HepG2 (cell line): ENCODE results near the gene MYPN. TPM values are rescaled to one million over a fixed set of nuclear protein-coding genes. Genes with fewer than 3 reads are reported as not detected.

Source experiments
- ATAC-seq: fragments of 200-7000 bp; cut with Tn5 transposase; 3 replicates; pipeline ENCODE4 v1.9.1; 2020; ENCODE audit warnings: mild to moderate bottlenecking, moderate library complexity
- BruUV-seq: library from RNA; stranded (reverse); fragments of 400-500 nt; replicated peaks from 2 replicates; lab custom pipeline; 2021; lab: Mats Ljungman, UMichigan
- CTCF ChIA-PET: fragments of 300-600 bp; formaldehyde crosslinking; extraction: SDS; loops from one replicate; lab custom pipeline; 2021; ENCODE audit warnings: low total read pairs, inconsistent platforms, low intra/inter-chr PET ratio; lab: Yijun Ruan, JAX
- POLR2A ChIA-PET: fragments of 350-600 bp; sonication (Branson Sonifier 250); formaldehyde crosslinking; loops from one replicate; lab custom pipeline; 2020; ENCODE audit warnings: antibody characterized with exemption, inconsistent platforms; lab: Yijun Ruan, JAX
- DNase-seq: peaks from one replicate; pipeline ENCODE4 v3.0.0-alpha.2; 2015; ENCODE audit warnings: low spot score
- FAIRE-seq: peaks from 3 replicates; lab custom pipeline; 2011; peaks lifted over from hg19 to GRCh38; lab: Jason Lieb, UNC
- H2AFZ ChIP-seq: one replicate; pipeline ENCODE4 v1.6.1; 2011; ENCODE audit warnings: low read length, inconsistent platforms
- H3K27ac ChIP-seq: fragments of 300-600 bp; 3 replicates; pipeline ENCODE4 v1.8.0; 2011; ENCODE audit warnings: mixed run types, mild to moderate bottlenecking, mixed read lengths, low read length, inconsistent platforms; ENCODE audit not compliant: insufficient read depth; ENCODE audit errors: extremely low read length
- H3K27me3 ChIP-seq, 2 experiments: fragments of 200-600 bp in 1 of 2; 2 replicates in 1 of 2; 3 replicates in 1 of 2; pipeline versions ENCODE4 v1.6.0 to v1.8.0; 2011; ENCODE audit warnings: low read length in 2 of 2, mild to moderate bottlenecking in 2 of 2, moderate library complexity in 2 of 2, inconsistent platforms in 1 of 2; ENCODE audit not compliant: insufficient read depth in 2 of 2, control insufficient read depth in 1 of 2
- H3K36me3 ChIP-seq, 2 experiments: fragments of 200-600 bp in 1 of 2; replicated peaks in 1 of 2; 2 replicates in 1 of 2; 3 replicates in 1 of 2; pipeline versions ENCODE4 v1.5.1 to v1.8.0; 2011; ENCODE audit warnings: low read length in 2 of 2, inconsistent platforms in 1 of 2; ENCODE audit not compliant: insufficient read depth in 2 of 2, control insufficient read depth in 1 of 2
- H3K4me1 ChIP-seq: 2 replicates; pipeline ENCODE4 v1.5.1; 2012; ENCODE audit warnings: low read length, inconsistent platforms; ENCODE audit not compliant: insufficient read depth
- H3K4me2 ChIP-seq: 2 replicates; pipeline ENCODE4 v1.6.0; 2011; ENCODE audit warnings: low read depth, low read length, inconsistent platforms
- H3K4me3 ChIP-seq, 3 experiments: fragments of 200-600 bp in 1 of 3; sonication (generic), shearing (Covaris generic) in 1 of 3; replicated peaks in 1 of 3; 2 replicates each; pipeline ENCODE4 v1.5.1; 2011 to 2016; ENCODE audit warnings: low read length in 3 of 3, inconsistent platforms in 2 of 3, low read depth in 2 of 3, mild to moderate bottlenecking in 2 of 3, control low read depth in 1 of 3, mixed read lengths in 1 of 3; ENCODE audit not compliant: insufficient read depth in 1 of 3
- H3K79me2 ChIP-seq: one replicate; pipeline ENCODE4 v1.6.1; 2011; ENCODE audit warnings: low read length, inconsistent platforms; ENCODE audit not compliant: insufficient read depth
- H3K9ac ChIP-seq: 2 replicates; pipeline ENCODE4 v1.6.0; 2011; ENCODE audit warnings: mild to moderate bottlenecking, low read depth, low read length, inconsistent platforms; ENCODE audit not compliant: insufficient read depth
- H3K9me3 ChIP-seq: 2 replicates; pipeline ENCODE4 v1.5.1; 2012; ENCODE audit warnings: mild to moderate bottlenecking, low read length
- H4K20me1 ChIP-seq: 2 replicates; pipeline ENCODE4 v1.6.0; 2011; ENCODE audit warnings: inconsistent platforms, mild to moderate bottlenecking, low read length, moderate library complexity; ENCODE audit not compliant: insufficient read depth
- HNRNPK ChIP-seq: fragments of 200-400 bp; formaldehyde crosslinking; IDR thresholded peaks from 2 replicates; pipeline ENCODE4 v1.6.1; 2018; ENCODE audit warnings: low read length, low read depth, moderate library complexity, mild to moderate bottlenecking; ENCODE audit not compliant: poor library complexity, severe bottlenecking
- ZNF749 ChIP-seq: sonication (generic); formaldehyde crosslinking; IDR thresholded peaks from 2 replicates; pipeline ENCODE4 v1.8.0; 2022; ENCODE audit warnings: mild to moderate bottlenecking, missing genetic modification reagents, moderate library complexity, borderline replicate concordance
- ZNF891 ChIP-seq: sonication (generic); formaldehyde crosslinking; IDR thresholded peaks from 2 replicates; pipeline ENCODE4 v1.5.0; 2020; ENCODE audit warnings: mild to moderate bottlenecking, missing genetic modification reagents
- WGBS: methylation state at CpG from one replicate; pipeline ENCODE4 v1.1.6; 2017; ENCODE audit warnings: low lambda C conversion rate; 5-methylcytosine and 5-hydroxymethylcytosine counted together
- in situ Hi-C: cut with HindIII; loops from 2 replicates; pipeline ENCODE4 v1.10.0; 2017; ENCODE audit warnings: low pct_unique_long_range_greater_than_20kb; ENCODE audit not compliant: extremely low pct_ligation_motif_present
- intact Hi-C: fragments of 100-400 bp; cut with micrococcal nuclease; formaldehyde crosslinking; loops from one replicate; pipeline ENCODE4 v1.10.0; 2022; ENCODE audit not compliant: unreplicated experiment
- polyA plus RNA-seq, 8 experiments: library from polyadenylated mRNA; depleted of rRNA in 3 of 8; stranded (reverse) in 7 of 8; unstranded in 1 of 8; fragments of >200 nt; fragmentation: Illumina TruSeq in 4 of 8; extraction: Trizol in 4 of 8; gene quantifications; 2 replicates each; pipeline versions ENCODE4 v1.2.1 to v1.2.3, GENCODE V29; 2011 to 2016; ENCODE audit warnings: low read depth in 4 of 8, missing spikeins in 1 of 8, mixed read lengths in 1 of 8; ENCODE audit not compliant: insufficient read depth in 1 of 8
- total RNA-seq, 5 experiments: library from RNA; depleted of rRNA; stranded (reverse); fragments of >200 nt; fragmentation: Illumina TruSeq; extraction: Trizol; gene quantifications; 2 replicates each; pipeline ENCODE4 v1.2.3, GENCODE V29; 2016; ENCODE audit warnings: low read depth in 1 of 5
- TF ChIP-seq, protein P1 (sequence below): sonication (generic); formaldehyde crosslinking; IDR thresholded peaks from 2 replicates; pipeline ENCODE4 v1.4.0; 2020; ENCODE audit warnings: mild to moderate bottlenecking, missing genetic modification reagents, borderline replicate concordance

MYPN gene
- total and polyA plus RNA-seq, 2 of the 13 experiments (the other 11 are each of a cell fraction or from before 2014, with no cell fraction given) = not detected

DNA sequence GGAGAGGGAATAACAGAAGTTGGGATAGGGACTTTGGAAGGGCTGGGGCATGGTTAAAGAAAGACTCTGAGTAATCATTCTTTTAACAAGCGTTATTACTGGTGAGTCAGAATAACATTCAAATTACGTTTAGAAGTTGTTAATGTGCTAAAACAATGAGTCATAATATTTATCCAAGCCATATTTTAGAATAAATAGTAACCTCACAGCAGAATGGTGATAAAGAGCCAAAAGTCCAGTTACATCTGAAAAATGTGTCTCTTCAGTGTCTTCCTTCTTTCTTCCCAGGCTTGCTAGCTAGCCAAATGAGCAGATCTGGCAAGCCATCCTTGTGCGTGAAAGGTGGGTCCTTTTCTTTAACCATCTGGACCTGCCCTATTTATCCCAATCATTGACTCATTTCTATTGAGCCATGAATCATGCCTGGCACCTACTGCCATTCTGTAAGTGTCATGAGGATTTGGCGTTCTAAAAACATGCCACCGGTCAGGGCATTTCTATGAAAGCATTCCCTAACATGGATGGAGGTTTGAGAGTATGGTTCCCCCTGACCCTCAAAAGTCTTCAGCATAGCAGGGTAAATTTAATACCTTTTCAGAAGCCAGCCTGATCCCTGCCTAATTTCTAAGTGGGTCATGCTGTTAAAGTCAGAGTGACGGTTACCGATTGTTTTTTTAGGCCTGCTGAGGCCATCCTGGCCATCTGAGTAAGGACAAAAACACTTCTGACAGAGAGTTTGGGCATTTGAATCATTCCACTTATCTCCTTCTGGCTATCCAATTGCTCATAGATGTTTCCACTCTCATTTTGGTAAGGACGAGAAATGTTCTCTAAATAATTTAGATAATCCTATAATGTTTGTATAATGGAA, 26.9 kb downstream of the MYPN start:
- no peaks in the 10 kb centered on the region for H3K4me1 ChIP-seq
- no peak overlapping the region for H2AFZ ChIP-seq
- no peak overlapping the region for H3K4me2 ChIP-seq
- H4K20me1 ChIP-seq = no peaks in the 10 kb centered on the region
- no peaks in the 10 kb centered on the region for H3K9me3 ChIP-seq
- no peak overlapping the region for H3K4me3 ChIP-seq
- no TSS peak for BruUV-seq
- no peak for DNase-seq
- FAIRE-seq = no peak
- H3K27me3 ChIP-seq = no peaks in the 10 kb centered on the region
- ChIA-PET CTCF (no interaction called here), POLR2A (no interaction called here)
- no peak overlapping the region for H3K27ac ChIP-seq
- in situ Hi-C loops = no loop called here
- no peaks in the 10 kb centered on the region for H3K36me3 ChIP-seq
- no peak for ATAC-seq
- intact Hi-C loops = no loop called here
- H3K79me2 ChIP-seq = no peaks in the 10 kb centered on the region
- no peak overlapping the region for H3K9ac ChIP-seq
- WGBS = 32% methylated on average over 8 of the region's 8 CpGs
- no peak for TF ChIP-seq ZNF891 (CRISPR knock-in tag)
- TF ChIP-seq HNRNPK = peak; percentile 25
- TF ChIP-seq, all 625 proteins: peak for 1

DNA sequence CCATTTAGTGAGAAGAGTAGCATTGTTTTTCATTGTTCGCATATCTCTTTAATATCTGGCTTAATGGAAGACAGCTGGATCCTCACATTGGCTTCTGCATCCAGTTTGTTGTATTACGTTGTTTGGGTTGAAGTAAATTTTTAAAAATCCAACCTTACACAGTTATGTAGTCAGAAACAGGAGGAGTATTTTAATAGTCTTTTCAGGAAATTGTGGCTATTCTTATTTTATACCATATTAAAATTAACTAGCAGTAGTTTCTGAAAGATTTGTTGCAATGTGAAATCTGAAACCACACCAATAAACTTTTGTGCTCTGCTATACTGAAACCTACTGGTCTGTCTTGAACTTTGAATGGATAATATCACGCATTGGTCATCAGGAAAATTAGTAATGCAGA, 27.9 kb downstream of the MYPN start:
- ChIA-PET CTCF (no interaction called here), POLR2A (no interaction called here)
- no peak overlapping the region for H3K9ac ChIP-seq

More for the DNA sequence above, 27.9 kb downstream of the MYPN start:
- Histone ChIP-seq H3K36me3 (no peaks in the 10 kb centered on the region), H4K20me1 (no peaks in the 10 kb centered on the region), H3K4me1 (no peaks in the 10 kb centered on the region), H3K27me3 (no peaks in the 10 kb centered on the region), H3K9me3 (no peaks in the 10 kb centered on the region), H3K27ac (no peak overlapping the region), H3K4me2 (no peak overlapping the region), H3K79me2 (no peaks in the 10 kb centered on the region), H3K4me3 (no peak overlapping the region), H2AFZ (no peak overlapping the region)
- intact Hi-C loops = no loop called here
- no peak for DNase-seq
- WGBS = 64% methylated on average over 3 of the region's 3 CpGs
- in situ Hi-C loops = no loop called here
- no peak for ATAC-seq
- FAIRE-seq = no peak
- BruUV-seq = no TSS peak
- TF ChIP-seq, protein P1, sequence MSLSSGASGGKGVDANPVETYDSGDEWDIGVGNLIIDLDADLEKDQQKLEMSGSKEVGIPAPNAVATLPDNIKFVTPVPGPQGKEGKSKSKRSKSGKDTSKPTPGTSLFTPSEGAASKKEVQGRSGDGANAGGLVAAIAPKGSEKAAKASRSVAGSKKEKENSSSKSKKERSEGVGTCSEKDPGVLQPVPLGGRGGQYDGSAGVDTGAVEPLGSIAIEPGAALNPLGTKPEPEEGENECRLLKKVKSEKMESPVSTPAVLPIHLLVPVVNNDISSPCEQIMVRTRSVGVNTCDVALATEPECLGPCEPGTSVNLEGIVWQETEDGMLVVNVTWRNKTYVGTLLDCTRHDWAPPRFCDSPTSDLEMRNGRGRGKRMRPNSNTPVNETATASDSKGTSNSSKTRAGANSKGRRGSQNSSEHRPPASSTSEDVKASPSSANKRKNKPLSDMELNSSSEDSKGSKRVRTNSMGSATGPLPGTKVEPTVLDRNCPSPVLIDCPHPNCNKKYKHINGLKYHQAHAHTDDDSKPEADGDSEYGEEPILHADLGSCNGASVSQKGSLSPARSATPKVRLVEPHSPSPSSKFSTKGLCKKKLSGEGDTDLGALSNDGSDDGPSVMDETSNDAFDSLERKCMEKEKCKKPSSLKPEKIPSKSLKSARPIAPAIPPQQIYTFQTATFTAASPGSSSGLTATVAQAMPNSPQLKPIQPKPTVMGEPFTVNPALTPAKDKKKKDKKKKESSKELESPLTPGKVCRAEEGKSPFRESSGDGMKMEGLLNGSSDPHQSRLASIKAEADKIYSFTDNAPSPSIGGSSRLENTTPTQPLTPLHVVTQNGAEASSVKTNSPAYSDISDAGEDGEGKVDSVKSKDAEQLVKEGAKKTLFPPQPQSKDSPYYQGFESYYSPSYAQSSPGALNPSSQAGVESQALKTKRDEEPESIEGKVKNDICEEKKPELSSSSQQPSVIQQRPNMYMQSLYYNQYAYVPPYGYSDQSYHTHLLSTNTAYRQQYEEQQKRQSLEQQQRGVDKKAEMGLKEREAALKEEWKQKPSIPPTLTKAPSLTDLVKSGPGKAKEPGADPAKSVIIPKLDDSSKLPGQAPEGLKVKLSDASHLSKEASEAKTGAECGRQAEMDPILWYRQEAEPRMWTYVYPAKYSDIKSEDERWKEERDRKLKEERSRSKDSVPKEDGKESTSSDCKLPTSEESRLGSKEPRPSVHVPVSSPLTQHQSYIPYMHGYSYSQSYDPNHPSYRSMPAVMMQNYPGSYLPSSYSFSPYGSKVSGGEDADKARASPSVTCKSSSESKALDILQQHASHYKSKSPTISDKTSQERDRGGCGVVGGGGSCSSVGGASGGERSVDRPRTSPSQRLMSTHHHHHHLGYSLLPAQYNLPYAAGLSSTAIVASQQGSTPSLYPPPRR (CRISPR knock-in tag) = no peak
- no peak for TF ChIP-seq ZNF749 (CRISPR knock-in tag)
